RWPE1 (cell line): ENCODE measurements around the gene DBNDD1.

Experiments used
- CTCF ChIA-PET: fragments of 350-600 bp; sonication (Branson Sonifier 250); formaldehyde crosslinking; extraction: SDS; loops from one replicate; lab custom pipeline; 2021; lab: Yijun Ruan, JAX
- POLR2A ChIA-PET: fragments of 400-600 bp; formaldehyde crosslinking; extraction: SDS; loops from one replicate; lab custom pipeline; 2020; ENCODE audit warnings: antibody characterized with exemption; ENCODE audit not compliant: low non-redundant PET; lab: Yijun Ruan, JAX
- DNase-seq: peaks from one replicate; pipeline ENCODE4 v3.0.0; 2012; ENCODE audit warnings: low spot score
- H3K27ac ChIP-seq: fragments of 450-650 bp; 2 replicates; pipeline ENCODE4 v1.5.1; 2017
- TF ChIP-seq, protein P1 (sequence below): fragments of 450-650 bp; conservative IDR thresholded peaks from 2 replicates; pipeline ENCODE4 v1.5.1; 2017; ENCODE audit warnings: low read depth, mild to moderate bottlenecking

Gene DBNDD1

DNA sequence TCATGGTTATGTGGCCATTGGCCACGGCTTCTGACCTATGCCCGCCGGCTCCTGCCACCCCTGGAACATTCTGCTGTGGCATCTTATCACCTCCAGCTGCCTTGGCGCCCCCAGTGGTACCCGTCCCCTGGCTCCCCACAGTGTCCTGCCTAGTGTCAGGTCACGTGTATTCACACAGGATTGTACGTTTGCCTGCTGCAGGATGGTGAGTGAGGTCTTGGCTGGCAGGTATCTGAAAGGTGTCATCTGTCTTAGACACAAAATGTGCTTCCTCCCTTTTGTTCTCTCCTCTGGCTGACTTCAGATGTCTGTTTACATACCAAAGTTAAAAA lies 24.9 kb downstream of the DBNDD1 start:
- POLR2A ChIA-PET = no interaction called here
- peak overlapping the region; percentile 92 for H3K27ac ChIP-seq
- CTCF ChIA-PET = no interaction called here
- DNase-seq = no peak
- TF ChIP-seq, protein P1, sequence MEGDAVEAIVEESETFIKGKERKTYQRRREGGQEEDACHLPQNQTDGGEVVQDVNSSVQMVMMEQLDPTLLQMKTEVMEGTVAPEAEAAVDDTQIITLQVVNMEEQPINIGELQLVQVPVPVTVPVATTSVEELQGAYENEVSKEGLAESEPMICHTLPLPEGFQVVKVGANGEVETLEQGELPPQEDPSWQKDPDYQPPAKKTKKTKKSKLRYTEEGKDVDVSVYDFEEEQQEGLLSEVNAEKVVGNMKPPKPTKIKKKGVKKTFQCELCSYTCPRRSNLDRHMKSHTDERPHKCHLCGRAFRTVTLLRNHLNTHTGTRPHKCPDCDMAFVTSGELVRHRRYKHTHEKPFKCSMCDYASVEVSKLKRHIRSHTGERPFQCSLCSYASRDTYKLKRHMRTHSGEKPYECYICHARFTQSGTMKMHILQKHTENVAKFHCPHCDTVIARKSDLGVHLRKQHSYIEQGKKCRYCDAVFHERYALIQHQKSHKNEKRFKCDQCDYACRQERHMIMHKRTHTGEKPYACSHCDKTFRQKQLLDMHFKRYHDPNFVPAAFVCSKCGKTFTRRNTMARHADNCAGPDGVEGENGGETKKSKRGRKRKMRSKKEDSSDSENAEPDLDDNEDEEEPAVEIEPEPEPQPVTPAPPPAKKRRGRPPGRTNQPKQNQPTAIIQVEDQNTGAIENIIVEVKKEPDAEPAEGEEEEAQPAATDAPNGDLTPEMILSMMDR = no peak

DNA sequence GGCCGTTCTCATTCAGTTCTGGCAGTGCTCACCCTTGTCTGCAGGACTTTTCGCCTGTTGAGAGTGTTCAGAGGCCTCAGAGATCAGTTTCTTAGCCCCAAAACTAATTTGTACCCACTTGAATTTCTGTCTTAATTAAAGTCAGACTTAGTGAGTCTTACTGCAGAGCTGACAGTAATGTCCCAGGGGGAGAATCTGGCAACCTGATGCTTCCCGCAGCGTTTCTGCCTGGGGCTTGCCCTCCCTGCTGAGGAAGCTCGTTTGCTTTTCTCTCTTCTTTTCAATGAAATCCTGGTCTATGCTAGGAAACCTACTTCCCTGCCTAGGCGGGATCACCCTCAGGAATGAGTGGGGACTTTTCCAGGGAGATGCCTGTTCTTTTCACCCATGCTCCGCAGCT lies 25.3 kb downstream of the DBNDD1 start:
- TF ChIP-seq, protein P1 = no peak
- ChIA-PET POLR2A (no interaction called here), CTCF (no interaction called here)
- DNase-seq = no peak
- H3K27ac ChIP-seq = peak overlapping the region; percentile 92

DNA sequence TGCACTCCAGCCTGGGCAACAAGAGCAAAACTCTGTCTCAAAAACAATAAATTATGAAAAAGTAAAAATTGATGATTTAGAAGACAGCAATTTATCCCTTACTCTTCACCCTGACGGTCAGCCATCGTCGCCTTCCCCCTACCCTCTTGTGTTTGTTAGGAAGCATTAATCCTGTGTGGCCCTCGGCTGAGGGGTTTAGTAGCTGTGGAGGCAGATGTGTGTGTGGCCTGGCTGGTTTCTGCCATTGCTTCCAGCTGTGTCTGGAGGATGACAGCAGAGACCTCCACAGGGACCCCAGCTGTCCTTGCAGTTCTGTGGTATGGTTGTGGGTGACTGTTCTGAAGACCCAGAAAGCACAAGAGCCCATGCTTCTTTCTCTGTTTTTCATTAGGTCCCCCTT lies 25.9 kb downstream of the DBNDD1 start:
- POLR2A ChIA-PET = interaction anchor here (0.5 kb wide), 1 partner anchor 35 kb away, joined by 9 read pairs; no protein-coding TSS in a partner anchor
- H3K27ac ChIP-seq = peak overlapping the region; percentile 92

DNA sequence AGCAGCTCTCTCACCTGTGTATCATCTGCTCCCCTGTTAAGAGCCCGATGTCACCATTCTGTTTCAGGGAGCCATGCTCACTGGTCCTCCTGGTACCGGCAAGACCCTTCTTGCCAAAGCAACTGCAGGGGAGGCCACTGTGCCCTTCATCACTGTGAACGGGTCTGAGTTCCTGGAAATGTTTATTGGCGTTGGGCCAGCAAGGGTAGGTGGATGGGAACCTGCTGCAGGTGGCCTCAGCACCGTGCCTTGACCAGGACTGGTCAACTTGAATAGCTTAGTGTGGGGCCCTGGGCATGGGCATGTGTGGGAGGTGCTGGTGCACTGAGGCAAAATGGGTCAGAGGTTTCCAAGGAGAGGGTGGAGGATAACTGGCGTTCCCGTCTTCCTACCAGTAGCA lies 28.5 kb downstream of the DBNDD1 start:
- H3K27ac ChIP-seq = no peak overlapping the region
- TF ChIP-seq, protein P1 = no peak
- DNase-seq = no peak
- ChIA-PET CTCF (no interaction called here), POLR2A (no interaction called here)

More for the DNA sequence above, 25.9 kb downstream of the DBNDD1 start:
- CTCF ChIA-PET = no interaction called here
- DNase-seq = no peak
- TF ChIP-seq, protein P1 = no peak

DNA sequence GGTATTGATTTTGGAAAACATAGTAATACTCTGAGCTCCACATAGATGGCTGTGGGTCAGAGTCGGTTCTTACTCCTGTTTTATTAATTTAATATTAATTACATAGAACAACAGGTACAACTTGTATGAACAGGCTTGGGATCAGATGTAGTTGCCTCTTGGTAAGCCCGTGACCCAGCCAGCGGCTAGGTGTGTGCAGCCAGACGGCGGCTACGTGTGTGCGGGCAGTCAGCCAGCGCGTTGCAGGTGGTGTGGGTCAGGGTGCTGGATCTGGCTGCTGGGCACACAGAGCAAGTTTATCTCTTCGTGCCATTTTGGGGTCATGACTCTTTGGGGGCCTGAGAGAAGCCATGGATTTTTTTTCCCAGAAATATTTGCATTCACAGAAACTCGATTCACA lies 30.3 kb downstream of the DBNDD1 start:
- ChIA-PET CTCF (no interaction called here), POLR2A (no interaction called here)
- no peak overlapping the region for H3K27ac ChIP-seq
- no peak for DNase-seq
- TF ChIP-seq, protein P1 = no peak

DNA sequence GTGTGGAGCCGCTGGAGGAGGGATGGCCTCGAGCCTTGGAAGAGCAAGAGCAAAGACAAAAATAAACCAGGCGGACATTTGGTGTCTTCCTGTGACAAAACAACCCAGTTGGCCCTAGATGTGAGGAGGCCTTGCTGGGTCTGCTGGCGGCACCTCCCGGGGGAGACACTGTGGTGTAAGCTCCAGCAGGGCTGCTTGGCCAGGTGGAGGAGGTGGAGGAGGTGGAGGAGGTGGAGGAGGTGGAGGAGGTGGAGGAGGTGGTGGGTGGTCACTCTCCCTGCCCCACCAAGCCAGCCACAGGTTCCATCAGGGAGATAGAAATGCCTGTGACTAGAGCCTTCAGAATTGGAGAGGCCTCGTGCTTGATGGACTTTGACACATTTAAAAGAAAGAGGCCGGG lies 32.1 kb downstream of the DBNDD1 start:
- DNase-seq = no peak
- ChIA-PET POLR2A (no interaction called here), CTCF (no interaction called here)
- TF ChIP-seq, protein P1 = no peak
- H3K27ac ChIP-seq = no peak overlapping the region

DNA sequence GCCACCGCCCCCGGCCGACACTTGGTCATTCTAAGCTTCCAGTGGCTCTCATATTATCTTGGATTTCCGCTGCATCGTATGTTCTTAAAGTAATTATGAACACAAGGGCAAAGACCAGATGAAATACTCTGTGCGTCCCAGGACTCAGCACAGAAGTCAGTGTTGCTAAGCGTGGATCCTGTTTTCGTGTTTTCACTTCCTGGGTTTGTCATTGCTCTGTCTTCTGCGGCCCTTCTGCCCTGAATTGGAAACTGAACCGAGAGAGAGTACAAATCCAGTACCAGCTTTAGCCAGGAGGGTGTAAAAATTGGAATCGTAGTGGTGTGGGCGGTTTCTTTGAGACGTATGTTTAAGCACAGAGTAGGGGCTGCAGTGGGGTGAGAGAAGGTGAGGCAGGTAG lies 32.7 kb downstream of the DBNDD1 start:
- ChIA-PET CTCF (interaction anchor here (0.6 kb wide), 1 partner anchor 18 kb away, joined by 4 read pairs; no protein-coding TSS in a partner anchor), POLR2A (no interaction called here)
- TF ChIP-seq, protein P1 = no peak
- no peak overlapping the region for H3K27ac ChIP-seq
- no peak for DNase-seq
